ENCODE results near the gene SUSD6.

DNA sequence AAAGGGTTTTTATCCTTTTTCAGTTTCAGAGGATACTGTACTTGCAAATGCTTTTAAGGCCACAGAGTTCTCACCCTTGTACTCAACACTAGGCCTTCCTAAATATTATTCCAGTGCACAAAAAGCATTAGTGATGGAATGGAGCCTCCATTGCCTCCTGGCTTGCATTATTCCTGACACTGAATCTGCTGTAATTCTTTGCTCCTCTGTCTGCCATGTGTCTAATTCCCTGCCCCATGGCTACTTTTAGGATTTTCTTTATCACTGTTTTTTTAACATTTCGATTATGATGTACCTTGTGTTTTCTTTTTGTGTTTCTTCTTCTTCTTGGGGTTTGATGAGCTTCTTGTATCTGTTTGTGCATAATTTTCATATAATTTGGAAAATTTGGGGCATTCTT is 29.5 kb downstream of the SUSD6 start:
- TF ChIP-seq, protein P1, sequence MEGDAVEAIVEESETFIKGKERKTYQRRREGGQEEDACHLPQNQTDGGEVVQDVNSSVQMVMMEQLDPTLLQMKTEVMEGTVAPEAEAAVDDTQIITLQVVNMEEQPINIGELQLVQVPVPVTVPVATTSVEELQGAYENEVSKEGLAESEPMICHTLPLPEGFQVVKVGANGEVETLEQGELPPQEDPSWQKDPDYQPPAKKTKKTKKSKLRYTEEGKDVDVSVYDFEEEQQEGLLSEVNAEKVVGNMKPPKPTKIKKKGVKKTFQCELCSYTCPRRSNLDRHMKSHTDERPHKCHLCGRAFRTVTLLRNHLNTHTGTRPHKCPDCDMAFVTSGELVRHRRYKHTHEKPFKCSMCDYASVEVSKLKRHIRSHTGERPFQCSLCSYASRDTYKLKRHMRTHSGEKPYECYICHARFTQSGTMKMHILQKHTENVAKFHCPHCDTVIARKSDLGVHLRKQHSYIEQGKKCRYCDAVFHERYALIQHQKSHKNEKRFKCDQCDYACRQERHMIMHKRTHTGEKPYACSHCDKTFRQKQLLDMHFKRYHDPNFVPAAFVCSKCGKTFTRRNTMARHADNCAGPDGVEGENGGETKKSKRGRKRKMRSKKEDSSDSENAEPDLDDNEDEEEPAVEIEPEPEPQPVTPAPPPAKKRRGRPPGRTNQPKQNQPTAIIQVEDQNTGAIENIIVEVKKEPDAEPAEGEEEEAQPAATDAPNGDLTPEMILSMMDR (conservative IDR thresholded peaks at IDR 0.05; ENCODE audit: low read length): no peak
- no peak for TF ChIP-seq EZH2phosphoT487 (IDR thresholded peaks at IDR 0.05; ENCODE audit: borderline replicate concordance, low read depth, low read length)
